ENCODE measurements around the gene SCARF2. TPM values are rescaled to one million over a fixed set of nuclear protein-coding genes. Genes with fewer than 3 reads are reported as not detected.

The SCARF2 gene
- total and polyA plus RNA-seq, 2 of the 8 experiments (the other 6 are each of a cell fraction or from before 2014, with no cell fraction given) = 4.2 to 9.8 TPM

DNA sequence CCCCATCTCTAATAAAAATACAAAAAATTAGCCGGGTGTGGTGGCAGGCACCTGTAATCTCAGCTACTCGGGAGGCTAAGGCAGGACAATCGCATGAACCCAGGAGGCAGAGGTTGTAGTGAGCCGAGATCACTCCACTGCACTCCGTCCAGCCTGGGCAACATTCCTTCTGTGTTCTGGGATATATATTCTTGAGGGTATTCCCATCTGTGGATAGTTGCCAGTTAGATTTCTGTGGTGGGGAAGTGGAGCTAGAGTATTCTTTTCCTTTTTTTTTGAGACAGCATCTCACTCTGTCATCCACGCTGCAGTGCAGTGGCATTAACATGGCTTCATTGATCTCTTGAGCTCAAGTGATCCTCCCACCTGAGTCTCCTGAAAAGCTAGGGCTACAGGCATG, 52.8 kb downstream of the SCARF2 start:
- Histone ChIP-seq H2BK20ac (ENCODE audit: low read length) (no peak overlapping the region), H3K23me2 (ENCODE audit: low read depth, low read length) (no peaks in the 10 kb centered on the region), H2BK120ac (replicated peaks; ENCODE audit: low read depth, low read length) (no peak overlapping the region), H3K18ac (ENCODE audit: extremely low read depth, low read length) (no peak overlapping the region), H4K5ac (ENCODE audit: insufficient read length, low read depth, low read length) (no peak overlapping the region), H4K20me1 (replicated peaks in 1 of 2; ENCODE audit: control insufficient read depth in 1 of 2, insufficient read depth in 2 of 2, low read length in 2 of 2) (no peaks in the 10 kb centered on the region), H2BK5ac (ENCODE audit: low read depth, low read length) (no peak overlapping the region), H3K36me3 (ENCODE audit: control insufficient read depth in 2 of 4, insufficient read depth in 4 of 4, low read length in 3 of 4) (no peaks in the 10 kb centered on the region), H3K23ac (ENCODE audit: insufficient read length) (no peak overlapping the region), H3K4ac (replicated peaks; ENCODE audit: insufficient read length, low read depth, low read length) (no peak overlapping the region), H3K4me3 (ENCODE audit: extremely low read depth in 1 of 4, insufficient read depth in 2 of 4, low read depth in 3 of 4, low read length in 4 of 4) (no peak overlapping the region), H3K4me1 (replicated peaks in 1 of 4; ENCODE audit: control insufficient read depth in 3 of 4, insufficient read depth in 4 of 4, low read length in 3 of 4) (peaks cover 0 to 4% (median 0%) of the 10 kb centered on the region in 4 experiments; a peak in 2 of 7 replicates), H3K27me3 (replicated peaks in 1 of 4; ENCODE audit: control insufficient read depth in 3 of 4, extremely low read depth in 1 of 4, insufficient read depth in 3 of 4, low read length in 3 of 4) (no peaks in the 10 kb centered on the region), H2AK5ac (ENCODE audit: low read depth, low read length) (no peak overlapping the region; the same call in 1 of the 2 replicates), H3K27ac (ENCODE audit: low read depth, low read length) (no peak overlapping the region), H3K9me3 (ENCODE audit: insufficient read depth in 2 of 2, low read depth in 1 of 2, low read length in 1 of 2) (no peaks in the 10 kb centered on the region), H3K79me2 (ENCODE audit: control insufficient read depth in 1 of 2, insufficient read depth in 2 of 2, low read length in 2 of 2) (no peaks in the 10 kb centered on the region), H3K4me2 (ENCODE audit: insufficient read depth in 1 of 2, low read depth in 2 of 2, low read length in 2 of 2) (no peak overlapping the region), H3K9ac (replicated peaks in 1 of 4; ENCODE audit: extremely low read depth in 1 of 4, low read depth in 3 of 4, low read length in 3 of 4) (no peak overlapping the region), H4K91ac (replicated peaks; ENCODE audit: insufficient read length, low read length) (no peak overlapping the region), H3K56ac (replicated peaks; ENCODE audit: insufficient read length, low read depth, low read length) (no peak overlapping the region), H2BK12ac (ENCODE audit: low read depth, low read length) (no peak overlapping the region), H3K79me1 (ENCODE audit: low read depth, low read length) (no peaks in the 10 kb centered on the region), H2BK15ac (ENCODE audit: low read length) (no peak overlapping the region), H3K14ac (ENCODE audit: insufficient read length) (no peak overlapping the region), H4K8ac (ENCODE audit: extremely low read depth, insufficient read depth, low read length) (no peak overlapping the region), H2AFZ (ENCODE audit: low read length) (no peak overlapping the region)
- ChIA-PET POLR2A (ENCODE audit: partially characterized antibody) (no interaction called here), CTCF (ENCODE audit: partially characterized antibody) (interaction anchor here (1.5 kb wide), 1 partner anchor 22 kb away, joined by 4 read pairs; no protein-coding TSS in a partner anchor)
- 94% methylated on average over 6 of the region's 6 CpGs; no CpG with 5 or more reads in 1 of the 2 experiments for WGBS, 2 experiments (ENCODE audit: extremely low coverage in 1 of 2, insufficient coverage in 1 of 2, insufficient read length in 1 of 2, insufficient replicate concordance in 2 of 2, low coverage in 1 of 2, low lambda C conversion rate in 2 of 2, missing lambda C conversion rate in 1 of 2)
- FAIRE-seq (no peak), DNase-seq (ENCODE audit: low read depth in 1 of 2, low spot score in 2 of 2) (no peak)
- TF ChIP-seq TBP (IDR thresholded peaks at IDR 0.05; ENCODE audit: low read depth, low read length) = no peak
